ENCODE measurements around the gene MLLT3.
A peak's percentile ranks its signal among the peaks of the same experiment; 100 is the strongest.

Gene MLLT3

GRCh38 chr9:20441711-20442423 is 180.4 kb downstream of the MLLT3 start:
- TF ChIP-seq RARB (CRISPR knock-in tag; IDR thresholded peaks at IDR 0.05) (no peak), ISL1 (CRISPR knock-in tag; IDR thresholded peaks at IDR 0.05) (peak; percentile 79), GLIS3 (CRISPR knock-in tag; IDR thresholded peaks at IDR 0.05) (no peak)
- no peak for ATAC-seq

DNA sequence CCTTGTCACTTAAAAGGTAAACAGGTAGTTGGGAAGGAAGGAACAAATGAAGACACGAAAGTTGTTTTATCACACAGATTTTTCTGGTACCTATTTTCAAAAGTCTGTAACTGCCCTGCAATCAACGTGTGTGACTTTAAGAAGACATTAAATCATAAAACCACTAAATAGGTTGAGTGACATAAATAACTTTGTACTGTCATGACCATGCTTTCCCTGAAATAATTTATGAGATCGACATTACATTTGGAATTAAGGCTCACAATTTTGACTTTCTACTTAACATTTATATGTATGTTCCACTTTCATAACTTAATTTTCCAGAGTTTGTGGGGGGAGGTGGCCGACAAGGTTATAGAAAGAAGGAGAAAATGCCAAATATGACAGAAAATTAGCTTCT is 181.1 kb downstream of the MLLT3 start:
- ATAC-seq: no peak
- TF ChIP-seq ZFP30 (CRISPR knock-in tag; IDR thresholded peaks at IDR 0.05) (no peak), ZNF565 (CRISPR knock-in tag; conservative IDR thresholded peaks at IDR 0.05; ENCODE audit: low read depth) (no peak)

GRCh38 chr9:20437476-20437875 is 184.8 kb downstream of the MLLT3 start:
- ATAC-seq: peak; percentile 81
- no peak for TF ChIP-seq RARB (CRISPR knock-in tag; IDR thresholded peaks at IDR 0.05)
- peak; percentile 36 for TF ChIP-seq ISL1 (CRISPR knock-in tag; IDR thresholded peaks at IDR 0.05)

- ATAC-seq: no peak
- TF ChIP-seq PPARA (CRISPR knock-in tag; IDR thresholded peaks at IDR 0.05; ENCODE audit: borderline replicate concordance) (no peak), CSDC2 (CRISPR knock-in tag; IDR thresholded peaks at IDR 0.05) (no peak), TOX (CRISPR knock-in tag; IDR thresholded peaks at IDR 0.05; ENCODE audit: borderline replicate concordance) (no peak), ARNTL (CRISPR knock-in tag; IDR thresholded peaks at IDR 0.05; ENCODE audit: borderline replicate concordance, low read depth) (no peak), OSR1 (CRISPR knock-in tag; IDR thresholded peaks at IDR 0.05) (no peak), ISL1 (CRISPR knock-in tag; IDR thresholded peaks at IDR 0.05) (no peak), TCF4 (CRISPR knock-in tag; IDR thresholded peaks at IDR 0.05; ENCODE audit: borderline replicate concordance) (no peak), CSRNP3 (CRISPR knock-in tag; IDR thresholded peaks at IDR 0.05) (no peak), CREB5 (CRISPR knock-in tag; IDR thresholded peaks at IDR 0.05; ENCODE audit: low read depth) (no peak), GLIS3 (CRISPR knock-in tag; IDR thresholded peaks at IDR 0.05) (no peak), ZC3H10 (CRISPR knock-in tag; IDR thresholded peaks at IDR 0.05) (no peak), ZFP3 (CRISPR knock-in tag; IDR thresholded peaks at IDR 0.05) (no peak), SNAI2 (CRISPR knock-in tag; IDR thresholded peaks at IDR 0.05) (no peak), BACH2 (CRISPR knock-in tag; IDR thresholded peaks at IDR 0.05; ENCODE audit: borderline replicate concordance) (no peak), ZNF565 (CRISPR knock-in tag; conservative IDR thresholded peaks at IDR 0.05; ENCODE audit: low read depth) (no peak), ESRRG (CRISPR knock-in tag; IDR thresholded peaks at IDR 0.05) (no peak), RARB (CRISPR knock-in tag; IDR thresholded peaks at IDR 0.05) (no peak)
- TF ChIP-seq, protein P1, sequence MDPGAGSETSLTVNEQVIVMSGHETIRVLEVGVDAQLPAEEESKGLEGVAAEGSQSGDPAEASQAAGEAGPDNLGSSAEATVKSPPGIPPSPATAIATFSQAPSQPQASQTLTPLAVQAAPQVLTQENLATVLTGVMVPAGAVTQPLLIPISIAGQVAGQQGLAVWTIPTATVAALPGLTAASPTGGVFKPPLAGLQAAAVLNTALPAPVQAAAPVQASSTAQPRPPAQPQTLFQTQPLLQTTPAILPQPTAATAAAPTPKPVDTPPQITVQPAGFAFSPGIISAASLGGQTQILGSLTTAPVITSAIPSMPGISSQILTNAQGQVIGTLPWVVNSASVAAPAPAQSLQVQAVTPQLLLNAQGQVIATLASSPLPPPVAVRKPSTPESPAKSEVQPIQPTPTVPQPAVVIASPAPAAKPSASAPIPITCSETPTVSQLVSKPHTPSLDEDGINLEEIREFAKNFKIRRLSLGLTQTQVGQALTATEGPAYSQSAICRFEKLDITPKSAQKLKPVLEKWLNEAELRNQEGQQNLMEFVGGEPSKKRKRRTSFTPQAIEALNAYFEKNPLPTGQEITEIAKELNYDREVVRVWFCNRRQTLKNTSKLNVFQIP (CRISPR knock-in tag; IDR thresholded peaks at IDR 0.05; ENCODE audit: borderline replicate concordance, low read depth): no peak
Measured at GRCh38 chr9:20436476-20437195, 185.7 kb downstream of the MLLT3 start.

DNA sequence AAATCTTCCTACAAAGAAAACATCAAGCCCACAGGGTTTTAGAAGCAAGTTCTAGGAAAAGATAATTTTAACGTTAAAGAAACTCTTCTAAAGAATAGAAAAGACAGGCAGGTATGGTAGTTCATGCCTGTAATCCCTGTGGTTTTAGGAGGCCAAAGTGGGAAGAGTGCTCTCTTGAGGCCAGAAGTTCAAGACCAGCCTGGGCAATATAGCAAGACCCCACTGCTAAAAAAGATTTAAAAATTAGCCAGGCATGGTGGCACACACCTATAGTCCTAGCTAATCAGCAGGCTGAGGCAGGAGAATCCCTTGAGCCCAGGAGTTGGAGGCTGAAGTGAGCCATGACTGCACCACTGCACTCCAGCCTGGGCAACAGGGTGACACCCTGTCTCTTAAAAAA is 193.3 kb downstream of the MLLT3 start:
- no peak for ATAC-seq
- no peak for TF ChIP-seq ZFP3 (CRISPR knock-in tag; IDR thresholded peaks at IDR 0.05)
- no peak for TF ChIP-seq CREB5 (CRISPR knock-in tag; IDR thresholded peaks at IDR 0.05; ENCODE audit: low read depth)
- TF ChIP-seq CSRNP3 (CRISPR knock-in tag; IDR thresholded peaks at IDR 0.05): no peak
- no peak for TF ChIP-seq RARB (CRISPR knock-in tag; IDR thresholded peaks at IDR 0.05)
- TF ChIP-seq, protein P2, sequence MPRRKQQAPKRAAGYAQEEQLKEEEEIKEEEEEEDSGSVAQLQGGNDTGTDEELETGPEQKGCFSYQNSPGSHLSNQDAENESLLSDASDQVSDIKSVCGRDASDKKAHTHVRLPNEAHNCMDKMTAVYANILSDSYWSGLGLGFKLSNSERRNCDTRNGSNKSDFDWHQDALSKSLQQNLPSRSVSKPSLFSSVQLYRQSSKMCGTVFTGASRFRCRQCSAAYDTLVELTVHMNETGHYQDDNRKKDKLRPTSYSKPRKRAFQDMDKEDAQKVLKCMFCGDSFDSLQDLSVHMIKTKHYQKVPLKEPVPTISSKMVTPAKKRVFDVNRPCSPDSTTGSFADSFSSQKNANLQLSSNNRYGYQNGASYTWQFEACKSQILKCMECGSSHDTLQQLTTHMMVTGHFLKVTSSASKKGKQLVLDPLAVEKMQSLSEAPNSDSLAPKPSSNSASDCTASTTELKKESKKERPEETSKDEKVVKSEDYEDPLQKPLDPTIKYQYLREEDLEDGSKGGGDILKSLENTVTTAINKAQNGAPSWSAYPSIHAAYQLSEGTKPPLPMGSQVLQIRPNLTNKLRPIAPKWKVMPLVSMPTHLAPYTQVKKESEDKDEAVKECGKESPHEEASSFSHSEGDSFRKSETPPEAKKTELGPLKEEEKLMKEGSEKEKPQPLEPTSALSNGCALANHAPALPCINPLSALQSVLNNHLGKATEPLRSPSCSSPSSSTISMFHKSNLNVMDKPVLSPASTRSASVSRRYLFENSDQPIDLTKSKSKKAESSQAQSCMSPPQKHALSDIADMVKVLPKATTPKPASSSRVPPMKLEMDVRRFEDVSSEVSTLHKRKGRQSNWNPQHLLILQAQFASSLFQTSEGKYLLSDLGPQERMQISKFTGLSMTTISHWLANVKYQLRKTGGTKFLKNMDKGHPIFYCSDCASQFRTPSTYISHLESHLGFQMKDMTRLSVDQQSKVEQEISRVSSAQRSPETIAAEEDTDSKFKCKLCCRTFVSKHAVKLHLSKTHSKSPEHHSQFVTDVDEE (CRISPR knock-in tag; IDR thresholded peaks at IDR 0.05): no peak
- TF ChIP-seq BACH2 (CRISPR knock-in tag; IDR thresholded peaks at IDR 0.05; ENCODE audit: borderline replicate concordance): no peak
- TF ChIP-seq, protein P3, sequence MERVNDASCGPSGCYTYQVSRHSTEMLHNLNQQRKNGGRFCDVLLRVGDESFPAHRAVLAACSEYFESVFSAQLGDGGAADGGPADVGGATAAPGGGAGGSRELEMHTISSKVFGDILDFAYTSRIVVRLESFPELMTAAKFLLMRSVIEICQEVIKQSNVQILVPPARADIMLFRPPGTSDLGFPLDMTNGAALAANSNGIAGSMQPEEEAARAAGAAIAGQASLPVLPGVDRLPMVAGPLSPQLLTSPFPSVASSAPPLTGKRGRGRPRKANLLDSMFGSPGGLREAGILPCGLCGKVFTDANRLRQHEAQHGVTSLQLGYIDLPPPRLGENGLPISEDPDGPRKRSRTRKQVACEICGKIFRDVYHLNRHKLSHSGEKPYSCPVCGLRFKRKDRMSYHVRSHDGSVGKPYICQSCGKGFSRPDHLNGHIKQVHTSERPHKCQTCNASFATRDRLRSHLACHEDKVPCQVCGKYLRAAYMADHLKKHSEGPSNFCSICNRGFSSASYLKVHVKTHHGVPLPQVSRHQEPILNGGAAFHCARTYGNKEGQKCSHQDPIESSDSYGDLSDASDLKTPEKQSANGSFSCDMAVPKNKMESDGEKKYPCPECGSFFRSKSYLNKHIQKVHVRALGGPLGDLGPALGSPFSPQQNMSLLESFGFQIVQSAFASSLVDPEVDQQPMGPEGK (CRISPR knock-in tag; IDR thresholded peaks at IDR 0.05; ENCODE audit: borderline replicate concordance): no peak

Measured in SK-N-SH treated with all-trans-retinoic acid at 6 μM for 48 hours (cell line).